ENCODE data around the gene COQ5. TPM values are rescaled to one million over a fixed set of nuclear protein-coding genes. Genes with fewer than 3 reads are reported as not detected.
"Not testable (repeated sequence)": the region's sequence is repeated elsewhere in the genome, so short reads cannot be mapped to it uniquely, and the experiment has no call there.

COQ5 gene
- total and polyA plus RNA-seq, 2 experiments from 2014 or later: 32.6 to 42.9 TPM

DNA sequence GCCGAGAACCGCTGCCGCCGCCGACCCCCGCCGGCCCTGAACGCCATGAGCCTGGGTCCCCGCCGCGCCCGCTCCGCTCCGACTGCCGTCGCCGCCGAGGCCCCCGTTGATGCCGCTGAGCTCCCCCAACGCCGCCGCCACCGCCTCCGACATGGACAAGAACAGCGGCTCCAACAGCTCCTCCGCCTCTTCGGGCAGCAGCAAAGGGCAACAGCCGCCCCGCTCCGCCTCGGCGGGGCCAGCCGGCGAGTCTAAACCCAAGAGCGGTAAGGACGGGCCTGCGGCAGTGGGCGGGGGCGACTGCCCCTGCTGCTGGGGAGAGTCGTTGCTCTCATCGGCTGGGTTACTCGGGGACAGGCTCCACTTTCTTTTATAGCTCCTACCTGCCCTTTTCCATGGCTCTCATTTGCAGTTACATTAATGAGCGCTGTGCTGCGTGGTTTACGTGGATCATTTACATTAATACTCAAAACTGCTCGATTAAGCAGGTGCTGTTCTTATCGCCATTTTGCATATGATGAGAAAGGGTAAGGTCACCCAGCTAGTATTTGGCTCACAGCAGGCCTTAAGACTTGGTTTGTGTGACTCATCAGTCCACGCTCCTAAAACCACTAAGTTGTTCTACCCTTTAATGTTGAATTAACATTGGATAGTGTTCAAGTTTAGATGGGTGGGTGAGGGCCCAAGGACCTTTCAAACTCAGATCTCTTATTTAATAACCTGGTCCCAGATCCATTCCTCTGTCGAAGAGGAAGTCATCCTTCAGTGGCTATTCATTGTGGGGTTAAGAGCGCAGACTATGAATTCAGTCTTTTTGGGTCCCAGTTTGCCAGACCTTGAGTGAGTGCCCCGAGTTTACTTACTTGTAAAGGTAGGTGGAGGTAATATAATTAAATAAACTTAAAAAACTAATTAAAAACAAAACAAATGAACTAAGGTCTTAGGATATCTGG lies 6.0 kb upstream of the COQ5 start:
- Histone ChIP-seq H3K79me2 (ENCODE audit: insufficient read depth) (peaks cover 58% of the 10 kb centered on the region), H3K9me3 (ENCODE audit: low read depth) (no peaks in the 10 kb centered on the region), H3K27ac (peak overlapping the region; percentile 39), H3F3A (ENCODE audit: insufficient read depth) (peaks cover 39% of the 10 kb centered on the region), H3K9ac (peak overlapping the region; percentile 91), H4K20me1 (ENCODE audit: insufficient read depth) (peaks cover 40% of the 10 kb centered on the region), H3K4me1 (ENCODE audit: insufficient read depth) (peaks cover 45% of the 10 kb centered on the region), H3K4me3 (peak overlapping the region; percentile 89), H3K27me3 (replicated peaks; ENCODE audit: insufficient read depth) (no peaks in the 10 kb centered on the region), H3K4me2 (ENCODE audit: unreplicated experiment) (peak overlapping the region; percentile 99), H2AFZ (peak overlapping the region; percentile 73), H3K36me3 (ENCODE audit: low read depth) (no peaks in the 10 kb centered on the region), H3K9me2 (ENCODE audit: insufficient read depth) (no peaks in the 10 kb centered on the region)
- 0 to 2% methylated on average over 49 to 51 of the region's 52 CpGs for WGBS, 2 experiments (ENCODE audit: low coverage in 1 of 2, low lambda C conversion rate in 2 of 2, missing lambda C conversion rate in 2 of 2)
- in situ Hi-C loops (cut with MboI): no loop called here
- TF ChIP-seq EZH2 (IDR thresholded peaks at IDR 0.05; ENCODE audit: insufficient read depth, poor library complexity, severe bottlenecking) (no peak), EZH2phosphoT487 (IDR thresholded peaks at IDR 0.05; ENCODE audit: insufficient read depth, low read depth) (no peak)
- DNase-seq: peak; percentile 90

DNA sequence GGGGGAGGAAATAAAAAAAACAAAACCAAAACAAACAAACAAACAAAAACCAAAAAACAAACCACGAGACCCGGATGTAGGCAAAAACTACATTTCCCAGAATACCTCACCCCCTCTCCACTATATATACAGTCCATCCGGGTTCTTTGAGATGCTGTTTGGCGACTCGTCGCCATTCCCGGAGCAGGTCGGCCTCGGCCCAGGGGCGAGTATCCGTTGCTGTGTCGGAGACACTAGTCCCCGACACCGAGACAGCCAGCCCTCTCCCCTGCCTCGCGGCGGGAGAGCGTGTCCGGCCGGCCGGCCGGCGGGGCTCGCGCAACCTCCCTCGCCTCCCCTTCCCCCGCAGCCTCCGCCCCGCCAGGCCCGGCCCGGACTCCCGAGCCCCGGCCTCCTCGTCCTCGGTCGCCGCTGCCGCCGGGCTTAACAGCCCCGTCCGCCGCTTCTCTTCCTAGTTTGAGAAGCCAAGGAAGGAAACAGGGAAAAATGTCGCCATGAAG lies 5.3 kb upstream of the COQ5 start, which contains the start of gene RNF10:
Gene RNF10, plus strand, starts transcription at position 154 of the 500 bp plus-strand sequence. CDS start 456 bp downstream, outside the sequence.
- H2AFZ ChIP-seq: peak within 1 kb of the TSS; percentile 73
- peaks cover 36% of the 10 kb centered on the region for H3F3A ChIP-seq (ENCODE audit: insufficient read depth)
- H3K9me3 ChIP-seq (ENCODE audit: low read depth): no peaks in the 10 kb centered on the region
- peaks cover 38% of the 10 kb centered on the region for H3K4me1 ChIP-seq (ENCODE audit: insufficient read depth)
- H3K27ac ChIP-seq: peak within 1 kb of the TSS; percentile 39
- H4K20me1 ChIP-seq (ENCODE audit: insufficient read depth): peaks cover 36% of the 10 kb centered on the region
- H3K36me3 ChIP-seq (ENCODE audit: low read depth): no peaks in the 10 kb centered on the region
- H3K4me3 ChIP-seq: peak within 1 kb of the TSS; percentile 89
- H3K4me2 ChIP-seq (ENCODE audit: unreplicated experiment): peak within 1 kb of the TSS; percentile 99
- H3K9ac ChIP-seq: peak within 1 kb of the TSS; percentile 91
- peaks cover 51% of the 10 kb centered on the region for H3K79me2 ChIP-seq (ENCODE audit: insufficient read depth)
- 0 to 3% methylated on average over 14 to 43 of the region's 43 CpGs for WGBS, 2 experiments (ENCODE audit: low coverage in 1 of 2, low lambda C conversion rate in 2 of 2, missing lambda C conversion rate in 2 of 2)
- DNase-seq: peak; percentile 89
- in situ Hi-C loops (cut with MboI): no loop called here
- H3K9me2 ChIP-seq (ENCODE audit: insufficient read depth): no peaks in the 10 kb centered on the region
- H3K27me3 ChIP-seq (replicated peaks; ENCODE audit: insufficient read depth): no peaks in the 10 kb centered on the region
- TF ChIP-seq EZH2phosphoT487 (IDR thresholded peaks at IDR 0.05; ENCODE audit: insufficient read depth, low read depth) (no peak), EZH2 (IDR thresholded peaks at IDR 0.05; ENCODE audit: insufficient read depth, poor library complexity, severe bottlenecking) (no peak)

DNA sequence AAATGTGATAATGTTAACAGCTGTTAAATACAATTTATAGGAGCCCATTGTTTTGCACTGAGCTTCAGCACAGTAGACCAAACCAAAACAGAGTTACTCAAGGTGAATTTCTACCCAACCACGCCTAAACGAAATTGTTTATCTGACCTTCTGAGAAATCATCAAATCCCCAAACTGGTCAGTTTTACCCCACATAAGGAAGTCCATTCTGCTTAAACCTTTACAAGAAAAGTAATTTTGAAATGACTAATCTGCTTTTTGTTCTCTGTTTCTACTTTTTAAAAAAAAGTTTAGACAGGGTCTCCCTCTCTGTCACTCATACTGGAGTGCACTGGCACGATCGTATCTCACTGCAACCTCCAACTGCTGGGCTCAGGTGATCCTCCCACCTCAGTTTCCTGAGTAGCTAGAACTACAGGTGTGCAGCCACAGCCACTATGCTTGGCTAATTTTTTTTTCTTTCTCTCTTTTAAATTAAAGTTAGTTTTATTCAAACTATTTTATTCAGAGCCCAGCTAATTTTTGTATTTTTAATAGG lies 3.8 kb upstream of the COQ5 start:
- Histone ChIP-seq H3F3A (ENCODE audit: insufficient read depth) (peaks cover 22% of the 10 kb centered on the region), H4K20me1 (ENCODE audit: insufficient read depth) (peaks cover 21% of the 10 kb centered on the region), H3K4me3 (no peak overlapping the region), H3K9me3 (ENCODE audit: low read depth) (no peaks in the 10 kb centered on the region), H3K9me2 (ENCODE audit: insufficient read depth) (no peaks in the 10 kb centered on the region), H3K27me3 (replicated peaks; ENCODE audit: insufficient read depth) (no peaks in the 10 kb centered on the region), H3K36me3 (ENCODE audit: low read depth) (no peaks in the 10 kb centered on the region), H3K9ac (no peak overlapping the region), H2AFZ (no peak overlapping the region), H3K27ac (no peak overlapping the region), H3K4me2 (ENCODE audit: unreplicated experiment) (no peak overlapping the region), H3K79me2 (ENCODE audit: insufficient read depth) (peaks cover 47% of the 10 kb centered on the region), H3K4me1 (ENCODE audit: insufficient read depth) (peaks cover 23% of the 10 kb centered on the region)
- no peak for DNase-seq
- no peak for TF ChIP-seq EZH2phosphoT487 (IDR thresholded peaks at IDR 0.05; ENCODE audit: insufficient read depth, low read depth)
- TF ChIP-seq EZH2 (IDR thresholded peaks at IDR 0.05; ENCODE audit: insufficient read depth, poor library complexity, severe bottlenecking): no peak
- WGBS, 2 experiments (ENCODE audit: low coverage in 1 of 2, low lambda C conversion rate in 2 of 2, missing lambda C conversion rate in 2 of 2): 90 to 92% methylated on average over 4 of the region's 4 CpGs
- in situ Hi-C loops (cut with MboI): no loop called here

GRCh38 chr12:120530418-120530761 lies 1.4 kb upstream of the COQ5 start:
- H3K27me3 ChIP-seq (replicated peaks; ENCODE audit: insufficient read depth); H3K4me1 ChIP-seq (ENCODE audit: insufficient read depth); in situ Hi-C loops (cut with MboI); H3K36me3 ChIP-seq (ENCODE audit: low read depth); DNase-seq; H4K20me1 ChIP-seq (ENCODE audit: insufficient read depth); H3K9me2 ChIP-seq (ENCODE audit: insufficient read depth); H3K9me3 ChIP-seq (ENCODE audit: low read depth): not testable (repeated sequence)
- Histone ChIP-seq H3F3A (ENCODE audit: insufficient read depth) (0 out of 2 replicates have a peak, but pooled peaks cover 11% of the 10 kb centered on the region), H3K4me2 (ENCODE audit: unreplicated experiment) (peak overlapping the region; percentile 90), H3K79me2 (ENCODE audit: insufficient read depth) (peaks cover 30% of the 10 kb centered on the region), H3K4me3 (peak overlapping the region; percentile 89), H3K9ac (peak overlapping the region; percentile 88), H3K27ac (peak overlapping the region; percentile 73), H2AFZ (peak overlapping the region; percentile 99)

All from GM23248 (cell line).